ENCODE results near the gene HECTD1.
"Not testable (repeated sequence)": the region's sequence is repeated elsewhere in the genome, so short reads cannot be mapped to it uniquely, and the experiment has no call there.

The HECTD1 gene

GRCh38 chr14:31204593-31205534, 2.7 kb downstream of the HECTD1 start:
- TF ChIP-seq REST (IDR thresholded peaks at IDR 0.05; ENCODE audit: insufficient replicate concordance, low read depth) (no peak), POLR2AphosphoS5 (IDR thresholded peaks at IDR 0.05; ENCODE audit: low read depth) (no peak), CTCF (IDR thresholded peaks at IDR 0.05; ENCODE audit: insufficient read depth, low read length) (no peak), SPI1 (IDR thresholded peaks at IDR 0.05; ENCODE audit: borderline replicate concordance, low read depth) (no peak), GABPA (IDR thresholded peaks at IDR 0.05; ENCODE audit: low read depth) (no peak)
- H3K4me3 ChIP-seq (replicated peaks; ENCODE audit: insufficient read depth, low read length): peak overlapping the region; percentile 57
- H3K27ac ChIP-seq (replicated peaks): no peak overlapping the region; the same call in 1 of the 2 replicates
- no peaks in the 10 kb centered on the region for H3K27me3 ChIP-seq (ENCODE audit: insufficient read depth, poor library complexity, severe bottlenecking)
- DNase-seq (ENCODE audit: low read depth in 1 of 2, low spot score in 1 of 2): no peak

- not testable (repeated sequence) for H3K27ac ChIP-seq (replicated peaks); H3K4me3 ChIP-seq (replicated peaks; ENCODE audit: insufficient read depth, low read length); H3K27me3 ChIP-seq (ENCODE audit: insufficient read depth, poor library complexity, severe bottlenecking)
Measured at GRCh38 chr14:31203899-31204592, 3.5 kb downstream of the HECTD1 start.

GRCh38 chr14:31203414-31203742, 4.2 kb downstream of the HECTD1 start:
- Histone ChIP-seq H3K27me3 (ENCODE audit: insufficient read depth, poor library complexity, severe bottlenecking) (no peaks in the 10 kb centered on the region), H3K27ac (replicated peaks) (no peak overlapping the region), H3K4me3 (replicated peaks; ENCODE audit: insufficient read depth, low read length) (no peak overlapping the region)
- no peak for TF ChIP-seq CTCF (IDR thresholded peaks at IDR 0.05; ENCODE audit: insufficient read depth, low read length)
- TF ChIP-seq GABPA (IDR thresholded peaks at IDR 0.05; ENCODE audit: low read depth): no peak
- no peak for TF ChIP-seq SPI1 (IDR thresholded peaks at IDR 0.05; ENCODE audit: borderline replicate concordance, low read depth)
- no peak for TF ChIP-seq POLR2AphosphoS5 (IDR thresholded peaks at IDR 0.05; ENCODE audit: low read depth)
- no peak for TF ChIP-seq REST (IDR thresholded peaks at IDR 0.05; ENCODE audit: insufficient replicate concordance, low read depth)
- no peak for DNase-seq (ENCODE audit: low read depth in 1 of 2, low spot score in 1 of 2)

More at GRCh38 chr14:31203899-31204592, 3.5 kb downstream of the HECTD1 start:
- DNase-seq (ENCODE audit: low read depth in 1 of 2, low spot score in 1 of 2): not testable (repeated sequence)

- DNase-seq (ENCODE audit: low read depth in 1 of 2, low spot score in 1 of 2): no peak
- H3K27ac ChIP-seq (replicated peaks): no peak overlapping the region
- TF ChIP-seq SPI1 (IDR thresholded peaks at IDR 0.05; ENCODE audit: borderline replicate concordance, low read depth): no peak
- no peak for TF ChIP-seq CTCF (IDR thresholded peaks at IDR 0.05; ENCODE audit: insufficient read depth, low read length)
- TF ChIP-seq REST (IDR thresholded peaks at IDR 0.05; ENCODE audit: insufficient replicate concordance, low read depth): no peak
- no peak for TF ChIP-seq GABPA (IDR thresholded peaks at IDR 0.05; ENCODE audit: low read depth)
- TF ChIP-seq POLR2AphosphoS5 (IDR thresholded peaks at IDR 0.05; ENCODE audit: low read depth): no peak
- H3K4me3 ChIP-seq (replicated peaks; ENCODE audit: insufficient read depth, low read length): no peak overlapping the region
- H3K27me3 ChIP-seq (ENCODE audit: insufficient read depth, poor library complexity, severe bottlenecking): no peaks in the 10 kb centered on the region
Measured at GRCh38 chr14:31201111-31201510, 6.5 kb downstream of the HECTD1 start.

Measured in HL-60 (cell line).